Stimulated activated CD8-positive, alpha-beta memory T cell treated with anti-CD3 and anti-CD28 coated beads, Interleukin-15, amount 100 ng/mL, for 1 hour (primary cell): ENCODE data around the gene MOV10L1.
"Not testable (repeated sequence)": the region's sequence is repeated elsewhere in the genome, so short reads cannot be mapped to it uniquely, and the experiment has no call there.

ENCODE experiments used
- DNase-seq: peaks from one replicate; pipeline ENCODE4 v3.0.0-alpha.2; 2020; ENCODE audit warnings: low read depth

Gene MOV10L1

DNA sequence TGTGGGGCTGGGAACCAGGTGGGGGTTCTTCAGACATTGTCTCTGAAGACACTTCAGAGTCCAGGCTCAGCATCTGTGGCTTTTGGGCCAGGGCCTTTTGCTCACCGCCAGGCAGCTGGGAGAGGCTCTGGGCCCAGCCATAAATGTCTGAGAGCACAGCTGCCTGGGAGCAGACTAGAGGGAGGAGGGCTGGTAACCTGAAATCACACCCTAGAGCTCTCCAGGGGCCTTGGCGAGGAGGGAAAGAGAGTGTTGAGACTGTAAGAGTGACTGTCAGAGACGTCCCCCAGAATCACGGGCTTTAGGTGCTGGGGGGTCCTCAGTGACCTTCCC is 100.0 kb downstream of the MOV10L1 start:
- DNase-seq, result no peak

DNA sequence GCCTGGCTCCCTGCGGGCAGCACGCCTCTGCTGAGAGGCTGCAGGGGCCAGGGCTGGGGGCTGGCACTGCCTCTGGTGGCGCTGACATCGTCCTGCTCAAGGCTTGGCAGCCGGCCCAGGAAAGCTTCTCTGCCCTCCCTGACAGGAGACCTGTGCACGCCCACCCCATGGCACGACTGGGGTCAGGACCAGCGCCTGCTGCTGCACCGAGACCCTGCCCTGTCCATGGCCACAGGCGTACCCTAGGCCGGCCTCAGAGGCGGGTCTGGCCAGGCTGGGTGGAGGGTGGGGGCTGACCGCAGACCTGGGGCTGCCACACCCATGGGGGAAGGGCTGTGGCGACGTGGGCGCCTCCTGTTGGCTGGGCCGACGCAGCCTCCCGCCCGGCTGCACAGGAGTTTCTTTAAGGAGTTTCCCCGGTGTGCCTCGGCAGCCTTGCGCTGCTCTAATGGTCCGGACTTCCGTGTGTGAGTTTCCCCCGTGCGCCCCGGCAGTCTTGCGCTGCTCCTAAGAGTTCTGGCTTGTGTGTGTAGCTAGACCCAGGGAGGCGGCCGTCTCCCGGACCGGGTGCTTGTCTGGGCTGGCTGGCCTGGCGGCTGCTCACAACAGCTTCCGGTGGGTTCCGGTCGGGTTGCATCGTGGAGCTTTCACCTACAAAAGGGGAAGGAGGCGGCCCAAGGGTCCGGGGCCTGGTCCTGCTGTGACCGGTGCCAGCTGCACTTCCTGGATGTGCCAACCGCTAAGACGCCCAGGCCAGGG is 100.6 kb downstream of the MOV10L1 start:
- peak; percentile 47 for DNase-seq

DNA sequence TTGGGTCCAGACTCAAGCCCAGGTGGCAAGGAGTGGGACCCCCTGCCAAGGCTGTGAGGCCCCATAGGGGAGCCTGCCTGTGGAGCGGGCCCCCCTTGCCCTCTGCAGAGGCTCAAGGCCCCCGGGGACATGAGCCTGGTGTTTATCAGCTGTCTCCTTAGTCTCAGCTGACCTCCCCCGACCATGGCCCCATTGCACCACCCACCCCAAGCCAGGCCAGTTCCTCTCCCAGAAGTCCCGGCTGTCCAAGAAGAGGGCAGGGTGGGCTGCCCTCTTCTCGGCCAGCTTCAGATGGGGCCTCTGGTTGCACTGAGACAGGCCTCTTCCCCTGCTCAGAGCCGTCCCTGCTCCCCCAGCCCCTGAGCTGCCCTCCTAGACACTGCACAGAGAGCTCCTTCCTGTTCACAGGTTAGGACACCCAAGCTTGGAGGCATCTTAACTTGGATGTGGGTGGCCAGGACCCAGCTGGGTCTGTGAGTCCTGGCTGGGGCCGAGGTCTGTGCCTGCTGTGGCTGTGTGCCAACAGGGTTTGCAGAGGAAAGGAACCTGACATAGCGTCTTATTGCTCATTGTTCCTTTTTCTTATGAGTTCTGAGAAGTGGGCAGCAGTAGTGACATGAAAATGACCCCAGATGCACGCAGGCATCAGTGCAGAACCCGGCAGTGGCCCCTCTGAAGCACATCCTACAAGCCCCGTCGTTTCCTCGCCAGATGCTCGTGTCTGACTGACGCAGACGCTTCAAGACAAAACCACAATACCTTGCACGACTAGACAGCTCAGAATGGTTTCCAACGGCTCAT is 101.3 kb downstream of the MOV10L1 start:
- peak; percentile 48 for DNase-seq

DNA sequence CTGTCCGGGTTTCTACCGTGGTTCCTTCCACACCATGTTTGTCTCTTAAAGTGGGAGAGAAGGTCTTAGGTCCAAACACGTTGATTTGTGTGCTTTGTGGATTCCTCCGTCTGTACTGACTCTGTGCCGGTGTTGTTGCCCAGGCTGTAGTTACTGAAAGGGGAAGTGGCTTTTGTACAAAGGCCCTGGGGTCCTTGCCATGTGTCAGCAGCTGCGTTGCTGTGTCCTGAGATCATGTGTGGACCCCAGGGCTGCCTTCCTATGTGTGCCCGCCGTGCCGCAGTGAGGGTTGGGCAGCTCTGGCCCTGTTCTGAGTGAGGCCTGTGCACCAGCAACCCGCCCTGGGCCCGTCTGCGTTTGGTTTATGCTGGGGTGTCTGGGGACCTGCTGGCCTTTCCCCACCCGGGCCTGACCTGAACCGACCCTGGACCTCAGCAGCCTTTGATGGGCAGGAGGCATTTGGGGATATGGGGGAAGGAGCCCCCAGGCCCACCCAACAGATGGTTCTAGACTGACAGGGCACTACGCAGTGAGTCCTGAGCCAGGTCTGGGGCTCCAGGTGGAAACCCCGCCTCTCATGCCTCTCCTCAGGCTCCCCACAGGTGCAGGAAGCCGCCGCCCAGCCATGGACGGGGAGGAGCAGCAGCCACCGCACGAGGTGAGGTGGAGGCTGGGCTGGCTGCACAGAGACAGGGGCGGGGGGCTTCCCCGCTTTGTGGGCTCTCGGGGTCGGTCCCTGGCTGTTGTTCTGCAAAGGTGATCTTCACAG is 102.8 kb downstream of the MOV10L1 start:
- no peak for DNase-seq

DNA sequence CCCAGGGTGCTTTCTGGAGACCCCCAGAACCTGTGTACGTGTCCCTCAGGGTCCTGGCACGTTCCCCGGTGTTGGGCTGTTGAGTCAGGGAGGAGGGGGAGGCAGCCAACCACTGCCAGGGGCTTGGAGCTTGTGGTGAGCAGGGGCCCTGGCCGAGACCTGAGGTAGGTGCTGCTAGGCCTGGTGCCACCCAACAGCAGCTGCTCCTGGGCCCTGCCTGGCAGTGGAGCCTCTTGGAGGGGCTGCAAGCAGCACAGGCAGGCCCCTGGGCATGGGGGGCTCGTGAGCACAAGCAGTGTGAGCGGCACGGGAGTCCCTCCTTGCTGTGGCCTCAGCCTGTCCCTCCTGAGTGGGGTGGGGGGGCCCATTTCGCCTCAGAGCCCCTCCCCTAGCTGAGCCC is 103.8 kb downstream of the MOV10L1 start:
- no peak for DNase-seq

DNA sequence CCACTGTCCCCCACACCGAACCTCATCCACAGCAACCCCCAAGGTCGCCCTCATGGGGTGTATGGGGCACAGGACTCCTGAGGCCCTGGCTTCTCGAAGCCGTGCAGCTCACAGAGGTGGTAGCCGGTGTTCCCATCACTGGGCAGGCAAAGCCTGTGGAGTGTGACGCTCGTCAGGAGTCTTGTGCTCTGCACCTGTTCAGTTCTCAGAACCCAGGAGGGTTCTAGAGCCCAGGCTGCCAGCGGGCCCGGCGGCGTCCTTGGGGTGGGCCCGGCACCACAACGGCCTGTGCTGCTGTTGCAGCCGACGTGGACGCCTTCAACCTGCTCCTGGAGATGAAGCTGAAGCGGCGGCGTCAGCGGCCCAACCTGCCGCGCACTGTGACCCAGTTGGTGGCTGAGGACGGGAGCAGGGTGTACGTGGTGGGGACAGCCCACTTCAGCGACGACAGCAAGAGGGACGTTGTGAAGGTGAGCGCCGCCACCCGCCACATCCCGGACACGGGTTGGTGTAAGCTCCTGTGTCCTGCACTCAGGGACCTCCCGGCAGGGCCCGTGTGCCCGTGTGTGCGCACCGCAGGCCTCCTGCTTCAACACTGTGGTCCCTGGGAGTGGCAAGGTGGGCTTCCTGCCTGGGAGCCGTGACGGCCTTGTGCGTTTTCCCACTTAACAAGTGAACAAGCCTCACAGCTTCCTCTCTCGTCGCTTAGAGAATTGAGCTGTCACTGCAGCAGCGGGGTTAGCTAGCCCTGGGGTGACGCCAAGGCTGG is 104.4 kb downstream of the MOV10L1 start:
- no peak for DNase-seq

DNA sequence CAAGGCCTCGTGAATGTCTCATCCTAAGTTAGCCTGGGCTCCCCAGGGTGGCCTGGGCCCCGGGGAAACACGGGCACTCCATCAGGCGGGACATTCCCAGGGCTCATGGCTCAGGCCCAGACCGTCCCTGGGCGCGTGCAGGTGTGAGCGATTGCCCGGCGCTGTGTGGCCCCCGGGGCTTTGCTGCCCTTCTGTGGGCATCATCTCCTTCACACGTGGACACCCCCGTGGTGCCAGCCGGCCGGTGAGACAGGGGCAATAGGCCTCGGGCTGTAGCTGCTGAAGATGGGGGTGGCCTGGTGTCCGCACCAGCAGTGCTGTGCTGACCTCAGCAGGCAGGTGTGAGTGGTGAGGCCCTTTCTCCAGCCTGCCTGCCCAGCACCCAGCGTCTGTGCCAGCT is 106.5 kb downstream of the MOV10L1 start:
- no peak for DNase-seq

- no peak for DNase-seq
Measured at GRCh38 chr22:50197000-50197800, 107.4 kb downstream of the MOV10L1 start.

DNA sequence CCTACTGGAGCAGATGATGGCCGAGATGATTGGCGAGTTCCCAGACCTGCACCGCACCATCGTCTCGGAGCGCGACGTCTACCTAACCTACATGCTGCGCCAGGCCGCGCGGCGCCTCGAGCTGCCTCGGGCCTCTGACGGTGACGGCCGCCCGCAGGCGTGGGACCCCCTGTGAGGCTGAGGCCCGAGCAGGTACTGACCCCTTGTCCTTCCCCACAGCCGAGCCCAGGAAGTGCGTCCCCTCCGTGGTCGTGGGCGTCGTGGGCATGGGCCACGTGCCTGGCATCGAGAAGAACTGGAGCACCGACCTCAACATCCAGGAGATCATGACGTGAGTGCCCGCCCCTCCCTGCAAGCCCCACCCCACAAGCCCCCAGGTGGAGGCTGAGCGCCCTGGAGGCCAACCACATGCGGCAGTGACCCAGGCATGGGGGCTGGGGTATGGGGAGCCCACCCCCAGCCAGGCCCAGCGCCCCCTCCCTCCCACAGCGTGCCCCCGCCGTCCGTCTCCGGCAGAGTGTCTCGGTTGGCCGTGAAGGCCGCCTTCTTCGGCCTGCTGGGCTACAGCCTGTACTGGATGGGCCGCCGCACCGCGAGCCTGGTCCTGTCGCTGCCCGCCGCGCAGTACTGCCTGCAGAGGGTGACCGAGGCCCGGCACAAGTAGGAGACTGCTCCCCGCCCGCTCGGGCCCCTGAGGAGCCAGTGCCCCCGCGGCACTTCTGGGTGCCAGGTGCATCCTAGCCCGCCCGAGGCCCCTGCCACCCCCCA is 108.2 kb downstream of the MOV10L1 start:
- no peak for DNase-seq

DNA sequence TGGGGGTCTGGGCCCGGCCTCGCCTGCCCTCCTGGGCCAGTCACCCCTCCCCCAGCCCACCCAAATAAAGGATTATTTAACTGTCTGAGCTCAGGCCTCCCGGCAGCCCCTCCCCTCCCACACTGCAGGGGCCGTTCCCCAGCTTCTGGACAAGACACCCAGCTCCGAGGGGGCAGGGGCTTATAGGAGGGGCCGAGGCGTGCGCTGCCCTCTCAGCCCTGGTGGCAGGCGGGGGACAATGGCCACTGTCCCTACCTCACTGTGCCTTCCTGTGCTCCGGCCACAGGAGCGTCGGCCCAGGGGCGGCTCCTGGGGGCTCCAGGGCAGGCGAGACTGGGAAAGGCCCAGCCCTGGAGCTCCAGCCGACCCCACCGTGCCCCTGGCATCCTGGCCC is 108.8 kb downstream of the MOV10L1 start:
- no peak for DNase-seq

GRCh38 chr22:50199251-50199721 is 109.5 kb downstream of the MOV10L1 start:
- DNase-seq, result no peak

DNA sequence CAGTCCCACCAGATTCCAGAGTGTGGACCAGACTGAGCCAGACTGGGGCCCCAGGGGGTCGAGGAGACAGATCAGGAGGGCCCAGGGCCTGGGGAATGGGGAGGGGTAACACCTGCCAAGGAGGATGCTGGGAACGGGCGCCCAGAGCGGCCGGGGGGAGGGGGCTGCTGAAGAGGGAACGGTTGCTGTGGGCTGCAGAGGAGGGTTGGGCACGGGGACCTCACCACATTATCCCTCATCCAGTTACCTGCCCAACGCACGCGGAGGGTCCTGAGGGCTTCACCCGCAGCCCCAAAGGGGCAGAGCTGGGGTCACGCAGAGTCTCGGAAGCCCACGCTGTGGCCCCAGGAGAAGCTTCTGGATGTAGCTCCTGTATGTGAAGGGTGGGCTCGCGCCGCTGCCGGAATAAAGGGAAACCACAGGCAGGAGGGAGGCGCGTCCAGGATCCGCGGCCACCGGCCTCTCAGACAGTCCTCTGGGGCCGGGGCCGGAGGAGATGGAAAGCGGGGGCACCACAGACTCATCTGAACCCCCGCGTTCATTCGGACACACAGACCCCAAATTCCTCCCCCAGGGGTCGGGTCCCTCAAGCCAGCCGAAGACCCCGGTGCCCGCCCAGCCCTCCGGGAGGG is 110.1 kb downstream of the MOV10L1 start:
- no peak for DNase-seq

- peak; percentile 75 for DNase-seq
Measured at GRCh38 chr22:50200461-50201190, 110.8 kb downstream of the MOV10L1 start, which contains the start of gene SELENOO. SELENOO (plus strand) TSS chr22:50201011; CDS start chr22:50201037, 26 bp downstream.

GRCh38 chr22:50201191-50202129 is 111.7 kb downstream of the MOV10L1 start:
- DNase-seq, result no peak

GRCh38 chr22:50202130-50202666 is 112.4 kb downstream of the MOV10L1 start:
- DNase-seq, result no peak

DNA sequence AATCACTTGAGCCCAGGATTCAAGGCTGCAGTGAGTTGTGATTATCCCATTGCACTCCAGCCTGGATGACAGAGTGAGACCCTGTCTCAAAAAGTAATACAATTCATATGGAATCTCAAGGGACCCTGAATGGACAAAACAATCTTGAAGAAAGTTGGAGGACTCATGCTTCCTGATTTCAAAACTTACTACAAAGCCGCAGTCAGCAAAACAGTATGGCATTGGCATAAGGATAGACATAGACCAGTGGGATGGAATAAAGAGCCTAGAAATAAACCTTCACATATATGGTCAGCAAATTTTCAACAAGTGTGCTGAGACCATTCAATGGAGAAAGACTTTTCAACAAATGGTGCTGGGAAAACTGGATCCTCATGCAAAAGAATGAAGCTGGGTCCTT is 113.5 kb downstream of the MOV10L1 start:
- no peak for DNase-seq

- no peak for DNase-seq
Measured at GRCh38 chr22:50204571-50204970, 114.8 kb downstream of the MOV10L1 start.

DNA sequence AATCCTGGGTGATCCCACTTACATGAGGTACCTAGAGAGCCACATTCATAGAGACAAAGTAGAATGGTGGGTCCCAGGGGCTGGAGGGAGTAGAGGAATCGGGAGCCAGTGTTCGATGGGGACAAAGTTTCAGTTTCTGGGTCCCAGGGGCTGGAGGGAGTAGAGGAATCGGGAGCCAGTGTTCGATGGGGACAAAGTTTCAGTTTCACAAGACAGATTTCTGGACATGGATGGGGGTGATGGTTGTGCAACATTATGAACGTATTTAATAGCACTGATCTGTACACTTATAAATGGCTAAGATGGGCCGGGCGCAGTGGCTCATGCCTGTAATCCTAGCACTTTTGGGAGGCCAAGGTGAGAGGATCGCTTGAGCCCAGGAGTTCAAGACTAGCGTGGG is 115.2 kb downstream of the MOV10L1 start:
- not testable (repeated sequence) for DNase-seq
